Measurements from ENCODE around the gene ZNF136. TPM values are rescaled to one million over a fixed set of nuclear protein-coding genes. Genes with fewer than 3 reads are reported as not detected.

The ZNF136 gene
- total RNA-seq, 1 experiment from 2014 or later: 6.7 TPM

- TF ChIP-seq ZNF425 (CRISPR knock-in tag; conservative IDR thresholded peaks at IDR 0.05) (no peak), SP1 (CRISPR knock-in tag; conservative IDR thresholded peaks at IDR 0.05) (no peak), RORB (CRISPR knock-in tag; IDR thresholded peaks at IDR 0.05) (no peak), ZNF532 (CRISPR knock-in tag; IDR thresholded peaks at IDR 0.05; ENCODE audit: borderline replicate concordance) (no peak), HMGXB4 (CRISPR knock-in tag; IDR thresholded peaks at IDR 0.05) (no peak), ZNF396 (CRISPR knock-in tag; IDR thresholded peaks at IDR 0.05; ENCODE audit: borderline replicate concordance) (no peak), GTF2I (CRISPR knock-in tag; conservative IDR thresholded peaks at IDR 0.05) (no peak)
Observed at GRCh38 chr19:12222980-12223630, 60.2 kb downstream of the ZNF136 start (continued).

- Mint-ChIP-seq H3K36me3 (peaks cover 65% of the 10 kb centered on the region), H3K27me3 (ENCODE audit: low read depth) (no peaks in the 10 kb centered on the region), H3K4me1 (no peaks in the 10 kb centered on the region), H3K9me3 (peaks cover 72% of the 10 kb centered on the region), H3K27ac (no peak overlapping the region), H3K4me3 (no peak overlapping the region)
- ChIA-PET POLR2A (no interaction called here), CTCF (no interaction called here)
- DNase-seq (ENCODE audit: low spot score): no peak
- ATAC-seq: no peak
- TF ChIP-seq ZNF263 (CRISPR knock-in tag; IDR thresholded peaks at IDR 0.05; ENCODE audit: low read depth): no peak
- TF ChIP-seq ZNF232 (CRISPR knock-in tag; IDR thresholded peaks at IDR 0.05): no peak
- no peak for TF ChIP-seq NR2C2 (CRISPR knock-in tag; IDR thresholded peaks at IDR 0.05)
- TF ChIP-seq ZNF416 (CRISPR knock-in tag; IDR thresholded peaks at IDR 0.05): no peak
- TF ChIP-seq FOXJ3 (CRISPR knock-in tag; IDR thresholded peaks at IDR 0.05; ENCODE audit: borderline replicate concordance): no peak
- no peak for TF ChIP-seq EMX1 (CRISPR knock-in tag; IDR thresholded peaks at IDR 0.05)
- TF ChIP-seq NR1H2 (CRISPR knock-in tag; IDR thresholded peaks at IDR 0.05): no peak
- no peak for TF ChIP-seq ZNF671 (CRISPR knock-in tag; IDR thresholded peaks at IDR 0.05)
Observed at GRCh38 chr19:12224676-12225075, 61.8 kb downstream of the ZNF136 start.

- POLR2A ChIA-PET: no interaction called here
- TF ChIP-seq ZNF232 (CRISPR knock-in tag; IDR thresholded peaks at IDR 0.05) (no peak), STAT6 (CRISPR knock-in tag; conservative IDR thresholded peaks at IDR 0.05; ENCODE audit: low read depth) (no peak), NR3C1 (CRISPR knock-in tag; conservative IDR thresholded peaks at IDR 0.05; ENCODE audit: low read depth) (no peak), MAX (CRISPR knock-in tag; IDR thresholded peaks at IDR 0.05) (no peak), ZNF532 (CRISPR knock-in tag; IDR thresholded peaks at IDR 0.05; ENCODE audit: borderline replicate concordance) (no peak)
- DNase-seq (ENCODE audit: low spot score) (no peak), ATAC-seq (no peak)
- Mint-ChIP-seq H3K27ac (no peak overlapping the region), H3K4me1 (peaks cover 22% of the 10 kb centered on the region), H3K27me3 (ENCODE audit: low read depth) (no peaks in the 10 kb centered on the region), H3K9me3 (peaks cover 61% of the 10 kb centered on the region), H3K36me3 (peaks cover 56% of the 10 kb centered on the region), H3K4me3 (no peak overlapping the region)
- CTCF ChIA-PET: no interaction called here
Observed at GRCh38 chr19:12229990-12230389, 67.1 kb downstream of the ZNF136 start.
